OCI-LY7 (cell line): ENCODE measurements around the gene SPEF1.

Experiments used
- CTCF ChIP-seq: fragments of 200-600 bp; sonication (generic); conservative IDR thresholded peaks from 2 replicates; pipeline ENCODE4 v1.5.1; 2014; ENCODE audit warnings: mild to moderate bottlenecking, antibody characterized with exemption, low read length, moderate library complexity, mixed read lengths
- EZH2phosphoT487 ChIP-seq: fragments of 200-600 bp; sonication (generic); IDR thresholded peaks from 2 replicates; pipeline ENCODE4 v1.6.1; 2018; ENCODE audit warnings: low read depth, borderline replicate concordance, mild to moderate bottlenecking, mixed run types, antibody characterized with exemption, low read length, moderate library complexity, mixed read lengths

DNA sequence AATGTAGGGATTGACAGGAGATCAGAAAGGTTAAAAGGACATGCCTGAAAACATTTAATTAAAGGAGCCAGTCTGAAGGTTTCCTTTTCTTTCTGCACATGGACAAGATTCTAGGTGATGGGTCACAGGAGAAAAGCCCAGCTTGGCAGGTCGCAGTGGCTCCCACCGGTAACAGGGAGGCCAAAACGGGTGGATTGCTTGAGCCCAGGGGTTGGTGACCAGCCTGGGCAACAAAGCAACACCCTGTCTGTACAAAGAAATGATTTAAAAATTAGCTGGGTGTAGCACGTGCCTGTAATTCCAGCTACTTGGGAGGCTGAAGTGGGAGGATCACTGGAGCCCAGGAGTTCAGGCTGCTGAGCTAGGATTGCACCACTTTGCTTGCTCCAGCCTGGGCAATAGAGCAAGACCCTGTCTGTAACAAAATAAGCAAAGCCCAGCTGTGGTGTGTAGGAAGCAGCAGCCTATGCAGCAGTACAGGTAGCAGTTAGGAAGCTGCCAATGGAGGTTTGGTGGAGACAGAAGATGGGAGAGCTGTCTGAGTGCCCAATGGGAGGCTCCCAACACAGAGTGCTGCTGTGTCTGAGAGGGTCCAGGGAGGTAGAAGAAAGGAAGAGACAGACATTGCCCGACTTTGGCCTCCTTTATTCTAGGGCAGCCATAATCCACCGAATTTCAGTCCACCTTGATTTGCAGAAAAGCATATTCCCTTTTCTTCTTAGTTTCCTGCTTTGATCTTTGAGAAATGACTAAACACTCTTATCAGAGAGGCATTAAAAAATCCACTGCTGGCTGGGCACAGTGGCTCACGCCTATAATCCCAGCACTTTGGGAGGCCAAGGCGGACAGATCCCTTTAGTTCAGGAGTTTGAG, 32.0 kb upstream of the SPEF1 start:
- TF ChIP-seq CTCF = no peak
- no peak for TF ChIP-seq EZH2phosphoT487
